Right lobe of liver (tissue), 4 donors: ENCODE results near the gene BMP2K.

Experiments
- POLR2A ChIP-seq: fragments of 450-650 bp; IDR thresholded peaks from one replicate; pipeline ENCODE4 v1.6.1; 2017; ENCODE audit warnings: antibody characterized with exemption, mild to moderate bottlenecking
- TF ChIP-seq, protein P1 (sequence below), 4 donors: fragments of 200-600 bp in 3 of 4; fragments of 450-650 bp in 1 of 4; IDR thresholded peaks; one replicate each; pipeline versions ENCODE4 v1.5.1 to v1.8.0; 2016 to 2022; ENCODE audit warnings: antibody characterized with exemption in 4 of 4, mild to moderate bottlenecking in 2 of 4
- donor health status: DM: no; HTN: no; CAD: no.
- donor health status: DM: no; HTN: no; CAD: no.
- donor health status: DM: no; HTN: yes; CAD: no.

DNA sequence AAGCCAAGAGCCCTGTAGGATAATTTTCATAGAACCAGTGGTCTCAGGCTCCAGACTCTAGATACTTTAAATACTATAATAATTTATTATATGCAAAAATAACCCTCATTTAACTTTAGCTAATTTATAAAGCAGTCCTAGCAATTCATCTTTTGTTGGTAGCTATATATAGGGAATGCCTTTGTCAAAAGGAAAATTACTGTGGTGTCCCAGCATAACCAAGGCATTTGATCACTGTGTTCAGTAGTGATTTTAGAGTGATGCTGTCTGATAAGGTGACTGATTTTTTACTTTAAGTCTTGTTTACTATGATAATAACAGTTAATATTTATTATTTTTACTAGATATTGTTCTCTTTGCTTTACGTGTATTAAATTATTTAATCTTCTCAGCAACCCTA, 101.9 kb downstream of the BMP2K start:
- TF ChIP-seq, protein P1, sequence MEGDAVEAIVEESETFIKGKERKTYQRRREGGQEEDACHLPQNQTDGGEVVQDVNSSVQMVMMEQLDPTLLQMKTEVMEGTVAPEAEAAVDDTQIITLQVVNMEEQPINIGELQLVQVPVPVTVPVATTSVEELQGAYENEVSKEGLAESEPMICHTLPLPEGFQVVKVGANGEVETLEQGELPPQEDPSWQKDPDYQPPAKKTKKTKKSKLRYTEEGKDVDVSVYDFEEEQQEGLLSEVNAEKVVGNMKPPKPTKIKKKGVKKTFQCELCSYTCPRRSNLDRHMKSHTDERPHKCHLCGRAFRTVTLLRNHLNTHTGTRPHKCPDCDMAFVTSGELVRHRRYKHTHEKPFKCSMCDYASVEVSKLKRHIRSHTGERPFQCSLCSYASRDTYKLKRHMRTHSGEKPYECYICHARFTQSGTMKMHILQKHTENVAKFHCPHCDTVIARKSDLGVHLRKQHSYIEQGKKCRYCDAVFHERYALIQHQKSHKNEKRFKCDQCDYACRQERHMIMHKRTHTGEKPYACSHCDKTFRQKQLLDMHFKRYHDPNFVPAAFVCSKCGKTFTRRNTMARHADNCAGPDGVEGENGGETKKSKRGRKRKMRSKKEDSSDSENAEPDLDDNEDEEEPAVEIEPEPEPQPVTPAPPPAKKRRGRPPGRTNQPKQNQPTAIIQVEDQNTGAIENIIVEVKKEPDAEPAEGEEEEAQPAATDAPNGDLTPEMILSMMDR (IDR thresholded peaks at IDR 0.05), result no peak
- no peak for TF ChIP-seq POLR2A
